CD8-positive, alpha-beta memory T cell (primary cell): ENCODE measurements around the gene VSTM2L. TPM values are rescaled to one million over a fixed set of nuclear protein-coding genes. Genes with fewer than 3 reads are reported as not detected.

ENCODE experiments used
- CTCF ChIA-PET: fragments of 350-600 bp; sonication (Branson Sonifier 250); formaldehyde crosslinking; loops from one replicate; lab custom pipeline; 2021; ENCODE audit warnings: antibody characterized with exemption; lab: Charles Lee
- POLR2A ChIA-PET: fragments of 350-600 bp; sonication (Branson Sonifier 250); formaldehyde crosslinking; loops from one replicate; lab custom pipeline; 2021; ENCODE audit warnings: antibody characterized with exemption; lab: Charles Lee
- DNase-seq, 5 donors: peaks; one replicate each; pipeline versions ENCODE4 v3.0.0 to v3.0.0-alpha.2; 2020 to 2022; ENCODE audit warnings: mixed read lengths in 1 of 5
- H3K27ac ChIP-seq: one replicate; pipeline ENCODE4 v1.7.0; 2013; ENCODE audit warnings: low read depth, mild to moderate bottlenecking, low read length, moderate library complexity
- H3K27me3 ChIP-seq: 2 replicates; pipeline ENCODE4 v1.7.0; 2013; ENCODE audit warnings: low read length, mild to moderate bottlenecking; ENCODE audit not compliant: insufficient read depth, poor library complexity, severe bottlenecking
- H3K36me3 ChIP-seq: 2 replicates; pipeline ENCODE4 v1.7.0; 2013; ENCODE audit warnings: mild to moderate bottlenecking, low read length, moderate library complexity; ENCODE audit not compliant: insufficient read depth
- H3K4me1 ChIP-seq: 2 replicates; pipeline ENCODE4 v1.7.0; 2013; ENCODE audit warnings: mild to moderate bottlenecking, low read length, moderate library complexity; ENCODE audit not compliant: insufficient read depth
- H3K4me3 ChIP-seq: 2 replicates; pipeline ENCODE4 v1.7.0; 2013; ENCODE audit warnings: mild to moderate bottlenecking, low read length
- H3K9me3 ChIP-seq: 2 replicates; pipeline ENCODE4 v1.7.0; 2013; ENCODE audit warnings: mild to moderate bottlenecking, low read length
- H3K27ac Mint-ChIP-seq, 8 donors: one replicate each; pipeline ENCODE4 v1.8.0; 2020 to 2021; ENCODE audit warnings: mixed read lengths in 8 of 8, mild to moderate bottlenecking in 6 of 8, inconsistent platforms in 3 of 8, moderate library complexity in 3 of 8
- H3K27me3 Mint-ChIP-seq, 2 donors: one replicate each; pipeline ENCODE4 v1.8.0; 2020 to 2021; ENCODE audit warnings: mixed read lengths in 2 of 2, mild to moderate bottlenecking in 1 of 2, moderate library complexity in 1 of 2
- H3K36me3 Mint-ChIP-seq, 3 donors: one replicate each; pipeline ENCODE4 v1.8.0; 2020 to 2021; ENCODE audit warnings: mixed read lengths in 3 of 3, inconsistent platforms in 1 of 3, mild to moderate bottlenecking in 1 of 3
- H3K4me1 Mint-ChIP-seq, 3 donors: one replicate each; pipeline ENCODE4 v1.8.0; 2020 to 2021; ENCODE audit warnings: mixed read lengths in 3 of 3, inconsistent platforms in 1 of 3, mild to moderate bottlenecking in 1 of 3
- H3K4me3 Mint-ChIP-seq, 7 donors: one replicate each; pipeline ENCODE4 v1.8.0; 2020 to 2021; ENCODE audit warnings: mixed read lengths in 7 of 7, mild to moderate bottlenecking in 6 of 7, moderate library complexity in 4 of 7, inconsistent platforms in 2 of 7
- H3K9me3 Mint-ChIP-seq, 5 donors: one replicate each; pipeline ENCODE4 v1.8.0; 2020 to 2022; ENCODE audit warnings: mixed read lengths in 5 of 5, mild to moderate bottlenecking in 3 of 5, moderate library complexity in 2 of 5, inconsistent platforms in 1 of 5
- polyA plus RNA-seq: library from polyadenylated mRNA; unstranded; fragments of 300-500 nt; fragmentation: Illumina TruSeq; gene quantifications from one replicate; pipeline ENCODE4 v1.2.3, GENCODE V29; 2021
- total RNA-seq, 2 experiments: library from RNA; stranded (reverse); gene quantifications; one replicate each; pipeline ENCODE4 v1.2.3, GENCODE V29; 2021

The VSTM2L gene
- total and polyA plus RNA-seq, 3 experiments from 2014 or later: not detected

DNA sequence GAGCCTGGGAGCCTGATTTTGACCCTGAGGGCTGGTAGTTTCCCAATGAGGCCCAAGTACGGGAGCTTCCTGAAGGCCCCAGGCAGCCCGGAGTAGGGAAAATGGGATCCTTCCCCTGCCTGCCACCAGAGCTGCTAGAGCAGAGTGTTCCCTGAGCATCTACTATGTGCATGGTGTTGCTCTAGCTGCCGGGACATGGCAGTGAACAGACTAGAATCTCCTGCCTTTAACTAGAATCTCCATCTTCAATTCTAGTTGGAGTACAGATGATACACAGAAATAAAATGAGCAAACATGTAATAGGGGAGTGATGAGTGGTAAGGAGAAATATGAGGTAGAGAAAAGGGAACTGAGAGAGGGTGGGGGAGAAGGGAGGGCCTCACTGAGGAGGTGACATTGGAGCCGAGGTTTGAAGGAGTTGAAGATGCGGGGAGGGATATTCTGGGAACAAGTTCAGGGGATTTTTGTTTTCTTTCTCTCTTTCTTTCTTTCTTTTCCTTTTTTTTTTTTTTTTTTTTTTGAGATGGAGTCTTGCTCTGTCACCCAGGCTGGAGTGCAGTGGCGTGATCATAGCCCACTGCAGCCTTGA lies 18.5 kb downstream of the VSTM2L start:
- Histone ChIP-seq H3K27me3 (no peaks in the 10 kb centered on the region), H3K9me3 (no peaks in the 10 kb centered on the region), H3K36me3 (no peaks in the 10 kb centered on the region), H3K27ac (no peak overlapping the region), H3K4me1 (no peaks in the 10 kb centered on the region), H3K4me3 (no peak overlapping the region)
- Mint-ChIP-seq H3K4me1 (peaks cover 0 to 4% (median 0%) of the 10 kb centered on the region in 3 donors), H3K4me3 (no peak overlapping the region), H3K36me3 (no peaks in the 10 kb centered on the region), H3K27ac (no peak overlapping the region), H3K27me3 (peaks cover 7 to 10% of the 10 kb centered on the region in 2 donors), H3K9me3 (no peaks in the 10 kb centered on the region)
- ChIA-PET POLR2A (no interaction called here), CTCF (no interaction called here)
- DNase-seq: no peak

DNA sequence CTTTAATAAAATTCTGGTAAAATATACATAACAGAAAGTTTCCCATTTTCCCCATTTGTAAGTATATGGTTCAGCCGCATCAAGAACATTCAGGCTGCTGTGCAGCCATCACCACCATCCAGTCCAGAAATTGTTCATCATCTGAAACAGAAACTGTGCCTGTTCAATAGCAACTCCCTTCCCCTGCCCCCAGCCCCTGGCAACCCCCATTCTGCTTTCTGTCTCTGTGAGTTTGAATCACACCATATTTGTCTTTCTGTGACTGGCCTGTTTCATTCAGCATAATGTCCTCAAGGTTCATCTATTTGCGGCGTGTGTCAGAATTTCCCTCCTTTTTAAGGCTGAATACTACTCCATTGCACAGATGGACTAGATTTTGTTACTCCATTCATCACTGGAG lies 19.1 kb downstream of the VSTM2L start:
- H3K4me3 ChIP-seq: no peak overlapping the region
- POLR2A ChIA-PET: no interaction called here
- DNase-seq: no peak

DNA sequence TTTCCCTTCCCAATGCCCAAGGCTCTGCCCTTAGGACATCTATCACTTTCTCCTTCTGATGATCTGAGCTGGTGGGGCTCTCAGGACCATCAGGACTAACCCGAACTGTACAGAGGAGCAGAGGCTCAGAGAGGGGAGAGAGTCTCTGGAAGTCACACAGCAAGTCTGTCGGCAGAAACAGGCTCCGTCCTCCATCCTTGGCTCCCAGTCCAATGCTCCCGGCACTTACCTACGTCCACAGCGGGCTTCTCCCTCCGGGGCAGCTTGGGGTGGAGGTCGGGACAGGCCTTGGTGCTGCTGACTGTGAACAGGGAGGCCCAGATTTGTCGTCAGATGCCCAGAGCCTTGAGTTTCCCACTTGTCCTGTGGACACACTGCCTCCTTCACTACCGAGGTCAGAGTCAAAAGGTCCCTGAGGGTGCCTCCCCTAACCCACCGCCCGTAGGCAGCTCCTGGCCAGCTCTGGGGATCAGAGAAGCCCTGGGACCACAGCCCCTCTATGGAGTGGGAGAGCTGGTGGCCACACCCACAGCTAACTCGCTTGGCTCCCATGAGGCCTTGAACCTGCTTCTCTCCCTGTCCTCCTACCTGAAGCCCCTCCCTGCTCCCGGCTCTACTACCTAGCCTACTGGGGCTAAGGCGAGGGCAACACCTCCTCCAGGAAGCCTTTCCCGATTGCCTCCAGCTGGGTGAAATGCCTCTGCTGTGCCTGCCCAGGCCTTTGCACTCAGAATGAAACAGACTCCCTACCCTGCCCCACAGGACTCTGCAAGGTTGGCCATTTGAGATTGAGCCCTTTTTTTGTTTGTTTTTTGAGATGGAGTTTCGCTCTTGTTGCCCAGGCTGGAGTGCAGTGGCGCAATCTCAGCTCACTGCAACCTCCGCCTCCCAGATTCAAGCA lies 22.6 kb downstream of the VSTM2L start:
- Histone ChIP-seq H3K9me3 (no peaks in the 10 kb centered on the region), H3K36me3 (no peaks in the 10 kb centered on the region), H3K27me3 (no peaks in the 10 kb centered on the region), H3K4me3 (no peak overlapping the region), H3K4me1 (no peaks in the 10 kb centered on the region), H3K27ac (no peak overlapping the region)
- CTCF ChIA-PET: no interaction called here
- H3K9me3 Mint-ChIP-seq: no peaks in the 10 kb centered on the region
- H3K27me3 Mint-ChIP-seq: peaks cover 9 to 12% of the 10 kb centered on the region in 2 donors
- no peak overlapping the region for H3K4me3 Mint-ChIP-seq
- no peak for DNase-seq
- H3K27ac Mint-ChIP-seq: no peak overlapping the region
- H3K36me3 Mint-ChIP-seq: no peaks in the 10 kb centered on the region
- H3K4me1 Mint-ChIP-seq: peaks cover 0 to 2% (median 0%) of the 10 kb centered on the region in 3 donors
- POLR2A ChIA-PET: no interaction called here

More for the DNA sequence above, 19.1 kb downstream of the VSTM2L start:
- Mint-ChIP-seq H3K36me3 (no peaks in the 10 kb centered on the region), H3K9me3 (no peaks in the 10 kb centered on the region), H3K4me3 (no peak overlapping the region), H3K27ac (no peak overlapping the region), H3K4me1 (peaks cover 0 to 2% (median 0%) of the 10 kb centered on the region in 3 donors), H3K27me3 (peaks cover 5 to 7% of the 10 kb centered on the region in 2 donors)
- H3K27me3 ChIP-seq: no peaks in the 10 kb centered on the region
- CTCF ChIA-PET: no interaction called here
- H3K27ac ChIP-seq: no peak overlapping the region
- no peaks in the 10 kb centered on the region for H3K36me3 ChIP-seq
- H3K4me1 ChIP-seq: no peaks in the 10 kb centered on the region
- H3K9me3 ChIP-seq: no peaks in the 10 kb centered on the region

DNA sequence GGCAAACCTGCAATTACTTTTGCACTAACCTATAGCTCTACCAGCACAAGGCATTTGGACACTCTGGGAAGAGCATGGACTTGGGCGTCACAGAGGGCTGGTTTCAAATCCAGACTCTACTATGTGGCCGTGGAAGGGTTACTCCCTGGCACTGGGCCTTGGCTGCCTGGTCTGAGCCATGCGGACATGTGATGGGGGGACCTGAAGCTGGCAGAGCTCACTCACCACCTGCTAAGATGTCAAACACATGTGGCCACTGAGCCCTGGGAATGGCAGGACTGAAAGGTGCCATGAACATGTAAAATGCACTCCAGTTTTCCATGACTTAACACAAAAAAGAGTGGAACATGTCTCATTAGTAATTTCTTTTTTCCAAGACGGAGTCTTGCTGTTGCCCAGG lies 23.7 kb downstream of the VSTM2L start:
- Histone ChIP-seq H3K27ac (no peak overlapping the region), H3K36me3 (no peaks in the 10 kb centered on the region), H3K4me1 (no peaks in the 10 kb centered on the region), H3K4me3 (no peak overlapping the region), H3K9me3 (no peaks in the 10 kb centered on the region), H3K27me3 (no peaks in the 10 kb centered on the region)
- Mint-ChIP-seq H3K36me3 (no peaks in the 10 kb centered on the region), H3K9me3 (no peaks in the 10 kb centered on the region), H3K27me3 (peaks cover 7 to 16% of the 10 kb centered on the region in 2 donors), H3K27ac (no peak overlapping the region), H3K4me3 (no peak overlapping the region), H3K4me1 (no peaks in the 10 kb centered on the region)
- ChIA-PET POLR2A (no interaction called here), CTCF (no interaction called here)
- DNase-seq: no peak

DNA sequence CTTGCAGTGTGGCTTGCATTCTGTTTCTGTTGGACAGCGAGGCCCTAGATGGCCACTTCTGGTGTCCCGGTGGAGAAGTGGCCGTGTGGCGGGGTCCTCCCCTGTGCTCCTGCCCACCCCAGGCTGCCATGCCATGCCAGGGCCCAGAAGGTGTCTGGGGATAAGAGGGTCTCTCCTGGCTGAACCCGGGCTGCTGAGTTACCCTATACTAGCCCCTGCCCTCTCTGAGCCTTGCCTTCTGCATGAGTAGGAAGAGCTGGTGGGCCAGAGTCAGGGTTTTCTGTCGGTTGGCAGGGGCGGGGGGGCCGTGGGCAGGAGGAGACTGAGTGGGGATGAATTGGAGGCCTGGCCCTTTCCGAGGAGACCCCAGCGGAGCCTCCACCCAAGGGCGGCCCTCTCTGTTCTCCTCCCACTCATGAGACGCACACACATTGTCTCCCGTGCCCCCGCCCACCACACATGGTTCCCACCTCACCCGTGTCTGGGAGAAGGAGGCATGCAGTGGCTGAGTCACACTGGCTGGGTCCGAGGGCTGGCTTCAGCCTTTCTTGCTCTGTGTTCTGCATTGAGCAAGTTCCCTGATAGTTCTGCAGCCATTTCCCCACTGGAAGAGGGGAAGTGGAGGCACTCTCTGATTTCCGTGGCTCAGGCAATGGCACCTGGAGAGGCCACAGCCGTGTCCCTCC lies 24.6 kb downstream of the VSTM2L start:
- Histone ChIP-seq H3K27ac (no peak overlapping the region), H3K4me3 (no peak overlapping the region), H3K36me3 (no peaks in the 10 kb centered on the region), H3K4me1 (no peaks in the 10 kb centered on the region), H3K9me3 (no peaks in the 10 kb centered on the region), H3K27me3 (no peaks in the 10 kb centered on the region)
- Mint-ChIP-seq H3K4me1 (no peaks in the 10 kb centered on the region), H3K27me3 (peaks cover 6 to 17% of the 10 kb centered on the region in 2 donors), H3K9me3 (no peaks in the 10 kb centered on the region), H3K4me3 (no peak overlapping the region), H3K27ac (no peak overlapping the region), H3K36me3 (no peaks in the 10 kb centered on the region)
- no peak for DNase-seq
- CTCF ChIA-PET: interaction anchor here (2.1 kb wide), 1 partner anchor 10 kb away, joined by 6 read pairs; no protein-coding TSS in a partner anchor
- POLR2A ChIA-PET: no interaction called here

DNA sequence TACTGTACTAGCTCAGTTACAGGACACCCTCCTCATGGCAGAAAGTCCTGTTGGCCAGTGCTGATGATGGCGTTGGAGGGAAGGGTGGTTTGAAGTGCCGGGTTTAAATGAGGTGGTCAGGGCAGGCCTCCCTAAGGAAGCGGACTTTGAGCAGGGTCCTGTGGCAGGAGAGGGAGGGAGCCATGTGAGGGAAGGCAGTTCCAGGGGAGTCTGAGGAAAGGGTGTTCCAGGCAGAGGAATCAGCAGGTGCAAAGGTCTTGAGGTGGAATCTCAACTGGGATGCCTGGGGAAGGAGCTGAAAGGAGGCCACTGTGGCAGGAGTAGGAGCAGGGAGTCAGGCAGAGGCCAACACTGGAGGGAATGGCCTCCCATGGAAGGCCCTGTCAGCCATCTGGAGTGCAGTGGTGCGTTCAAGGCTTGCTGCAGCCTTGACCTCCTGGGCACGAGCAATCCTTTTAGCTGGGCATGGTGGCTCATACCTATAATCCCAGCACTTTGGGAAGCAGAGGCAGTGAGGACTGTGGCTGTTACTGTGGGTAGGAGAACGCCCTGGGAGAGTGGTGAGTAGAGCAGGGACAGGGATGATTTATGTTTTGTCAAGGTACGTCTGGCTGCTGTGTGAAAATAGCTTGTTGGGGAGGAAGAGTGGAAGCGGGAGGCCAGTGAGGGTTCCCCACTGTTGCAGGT lies 26.2 kb downstream of the VSTM2L start:
- no peaks in the 10 kb centered on the region for H3K9me3 ChIP-seq
- no peaks in the 10 kb centered on the region for H3K36me3 Mint-ChIP-seq
- H3K4me1 ChIP-seq: no peaks in the 10 kb centered on the region
- ChIA-PET POLR2A (no interaction called here), CTCF (interaction anchor here (2.1 kb wide), 1 partner anchor 12 kb away, joined by 6 read pairs; no protein-coding TSS in a partner anchor)
- no peaks in the 10 kb centered on the region for H3K27me3 ChIP-seq
- no peak overlapping the region for H3K4me3 Mint-ChIP-seq
- H3K27ac ChIP-seq: no peak overlapping the region
- H3K4me1 Mint-ChIP-seq: no peaks in the 10 kb centered on the region
- peaks cover 7 to 19% of the 10 kb centered on the region in 2 donors for H3K27me3 Mint-ChIP-seq
- H3K36me3 ChIP-seq: no peaks in the 10 kb centered on the region
- no peak overlapping the region for H3K4me3 ChIP-seq
- peak overlapping the region in 1 of 8 donors; percentile 5 for H3K27ac Mint-ChIP-seq
- DNase-seq: no peak
- H3K9me3 Mint-ChIP-seq: no peaks in the 10 kb centered on the region

DNA sequence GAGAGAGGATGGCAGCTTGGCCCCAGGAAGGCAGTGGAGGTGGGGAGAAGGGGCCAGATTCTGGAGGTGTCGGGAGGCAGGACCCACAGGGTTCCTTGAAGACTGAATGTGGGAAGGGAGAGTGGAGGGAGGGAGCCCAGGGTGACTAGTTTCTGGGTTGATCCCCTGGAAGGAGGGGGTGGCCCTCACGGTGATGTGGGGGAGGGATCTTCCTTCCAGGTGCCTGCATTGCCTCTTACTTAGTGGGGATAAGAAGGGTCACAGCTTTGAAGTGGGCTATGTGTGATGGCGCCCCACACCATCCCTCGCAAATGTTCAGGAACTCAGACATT lies 26.7 kb downstream of the VSTM2L start:
- Histone ChIP-seq H3K27ac (no peak overlapping the region), H3K4me1 (no peaks in the 10 kb centered on the region), H3K9me3 (no peaks in the 10 kb centered on the region), H3K4me3 (no peak overlapping the region), H3K27me3 (no peaks in the 10 kb centered on the region), H3K36me3 (no peaks in the 10 kb centered on the region)
- DNase-seq: no peak
- Mint-ChIP-seq H3K9me3 (no peaks in the 10 kb centered on the region), H3K4me1 (no peaks in the 10 kb centered on the region), H3K27me3 (peaks cover 7 to 19% of the 10 kb centered on the region in 2 donors), H3K4me3 (no peak overlapping the region), H3K27ac (no peak overlapping the region), H3K36me3 (no peaks in the 10 kb centered on the region)
- ChIA-PET CTCF (interaction anchor here (2.1 kb wide), 1 partner anchor 12 kb away, joined by 6 read pairs; no protein-coding TSS in a partner anchor), POLR2A (no interaction called here)
